GM18517 (cell line): Measurements from ENCODE around the gene KCNIP3.

ENCODE experiments used
- ATAC-seq: cut with Tn5 transposase; IDR thresholded peaks from one replicate; pipeline ENCODE4 v1.9.1; 2021; ENCODE audit warnings: mild to moderate bottlenecking, moderate library complexity; ENCODE audit not compliant: unreplicated experiment

Gene KCNIP3

DNA sequence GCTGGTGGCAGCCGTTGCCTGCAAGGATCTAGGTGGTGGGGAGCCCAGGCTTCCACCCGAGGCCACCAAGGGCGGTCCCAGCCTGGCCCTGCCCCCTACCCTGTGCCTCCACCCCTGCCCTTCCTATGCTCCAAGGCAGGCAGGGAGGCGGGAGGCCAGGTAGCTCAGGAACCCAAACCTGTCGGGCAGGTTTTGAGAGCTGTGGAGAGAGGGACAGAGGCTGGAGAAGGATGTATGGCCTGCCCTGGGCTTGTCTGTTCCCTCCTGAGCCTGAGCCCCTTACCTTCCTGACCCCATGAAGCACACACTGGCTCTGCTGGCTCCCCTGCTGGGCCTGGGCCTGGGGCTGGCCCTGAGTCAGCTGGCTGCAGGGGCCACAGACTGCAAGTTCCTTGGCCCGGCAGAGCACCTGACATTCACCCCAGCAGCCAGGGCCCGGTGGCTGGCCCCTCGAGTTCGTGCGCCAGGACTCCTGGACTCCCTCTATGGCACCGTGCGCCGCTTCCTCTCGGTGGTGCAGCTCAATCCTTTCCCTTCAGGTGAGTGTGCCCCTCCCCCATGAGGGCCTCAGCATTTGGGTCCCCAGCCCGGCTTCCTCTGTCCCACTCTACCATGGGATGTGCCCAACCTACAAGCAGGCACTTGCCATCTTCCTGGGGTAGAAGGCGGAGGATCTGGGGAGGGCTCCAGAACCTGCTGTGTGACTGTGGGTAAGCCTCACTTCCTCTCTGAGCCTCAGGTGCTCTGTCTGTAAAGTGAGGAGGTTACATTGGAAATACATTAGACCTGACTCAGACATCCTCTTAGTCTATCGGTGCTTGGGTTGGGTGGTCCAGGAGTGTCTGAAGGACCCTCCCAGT lies 22.6 kb upstream of the KCNIP3 start, which contains the start of gene PROM2:
Gene PROM2 (plus strand): TSS at position 159 of the 860 bp plus-strand sequence. CDS start 137 bp downstream, at position 296.
- ATAC-seq, result no peak

DNA sequence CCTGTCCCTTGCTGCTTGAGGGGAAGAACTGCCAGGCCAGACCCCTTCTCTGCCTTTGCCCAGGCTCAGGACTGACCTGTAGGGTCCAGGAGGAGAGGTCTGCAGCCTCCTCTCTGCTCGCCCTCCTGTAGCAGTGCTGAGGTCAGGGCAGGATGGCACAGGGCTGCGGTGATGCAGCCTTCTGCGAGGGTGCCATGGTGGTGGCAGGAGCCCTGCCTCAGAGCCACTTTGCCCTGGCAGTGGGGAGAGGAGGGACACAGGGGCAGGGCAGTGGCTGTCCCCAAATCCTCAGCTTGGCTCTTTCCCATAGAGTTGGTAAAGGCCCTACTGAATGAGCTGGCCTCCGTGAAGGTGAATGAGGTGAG lies 22.0 kb upstream of the KCNIP3 start:
- no peak for ATAC-seq

- no peak for ATAC-seq
Observed at GRCh38 chr2:95275601-95276243, 21.4 kb upstream of the KCNIP3 start.

DNA sequence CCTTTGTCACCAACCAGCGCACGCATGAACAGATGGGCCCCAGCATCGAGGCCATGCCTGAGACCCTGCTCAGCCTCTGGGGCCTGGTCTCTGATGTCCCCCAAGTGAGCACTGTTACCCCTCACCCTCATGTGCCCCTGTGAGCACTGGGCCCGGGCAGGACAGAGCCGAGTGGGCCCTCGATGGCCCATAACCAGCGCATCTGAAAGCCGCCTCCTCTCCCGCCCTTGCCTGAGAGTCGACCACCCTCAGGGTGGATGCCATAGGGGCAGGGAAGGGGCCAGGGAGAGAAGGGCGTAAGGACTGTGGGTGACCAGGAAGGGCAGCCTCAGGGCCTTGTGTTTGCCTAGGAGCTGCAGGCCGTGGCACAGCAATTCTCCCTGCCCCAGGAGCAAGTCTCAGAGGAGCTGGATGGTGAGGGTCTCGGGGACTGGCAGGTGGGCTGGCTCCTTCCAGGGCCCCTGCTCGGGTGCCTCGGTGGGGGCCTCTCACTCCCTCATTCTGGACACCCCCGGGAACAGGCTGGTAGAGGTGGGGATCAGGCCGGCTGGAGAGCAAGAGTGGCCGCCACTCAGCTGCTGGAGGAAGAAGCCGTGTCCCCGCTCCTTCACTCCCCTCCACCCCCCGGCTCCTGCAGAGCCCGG lies 20.8 kb upstream of the KCNIP3 start:
- ATAC-seq, result no peak

GRCh38 chr2:95276888-95277245 lies 20.3 kb upstream of the KCNIP3 start:
- no peak for ATAC-seq

DNA sequence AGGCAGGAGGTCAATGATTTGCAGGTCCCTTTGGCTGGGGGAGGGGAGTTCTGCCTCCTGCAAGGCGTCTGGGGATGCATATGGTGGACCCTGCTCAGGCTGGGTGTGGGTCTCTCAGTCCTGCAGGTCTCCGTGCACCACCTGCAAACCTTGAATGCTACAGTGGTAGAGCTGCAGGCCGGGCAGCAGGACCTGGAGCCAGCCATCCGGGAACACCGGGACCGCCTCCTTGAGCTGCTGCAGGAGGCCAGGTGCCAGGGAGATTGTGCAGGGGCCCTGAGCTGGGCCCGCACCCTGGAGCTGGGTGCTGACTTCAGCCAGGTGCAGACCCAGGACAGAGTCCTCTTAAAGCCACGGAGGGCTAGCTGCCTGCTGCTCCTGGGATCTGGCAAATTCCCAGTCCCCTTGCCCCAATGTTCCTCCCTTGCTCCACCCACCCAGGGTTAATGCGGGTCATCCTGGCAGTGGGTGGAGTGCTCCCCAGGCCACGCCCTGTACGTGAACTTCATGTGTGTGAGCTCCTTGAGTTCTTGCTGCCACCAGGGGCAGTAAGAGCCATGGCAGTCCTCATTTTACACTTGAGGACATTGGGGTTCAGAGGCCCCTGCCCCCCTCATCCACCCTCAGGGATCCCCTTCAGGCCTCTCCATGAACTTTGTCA lies 19.8 kb upstream of the KCNIP3 start:
- no peak for ATAC-seq

- ATAC-seq, result no peak
Observed at GRCh38 chr2:95278051-95278471, 19.1 kb upstream of the KCNIP3 start.

DNA sequence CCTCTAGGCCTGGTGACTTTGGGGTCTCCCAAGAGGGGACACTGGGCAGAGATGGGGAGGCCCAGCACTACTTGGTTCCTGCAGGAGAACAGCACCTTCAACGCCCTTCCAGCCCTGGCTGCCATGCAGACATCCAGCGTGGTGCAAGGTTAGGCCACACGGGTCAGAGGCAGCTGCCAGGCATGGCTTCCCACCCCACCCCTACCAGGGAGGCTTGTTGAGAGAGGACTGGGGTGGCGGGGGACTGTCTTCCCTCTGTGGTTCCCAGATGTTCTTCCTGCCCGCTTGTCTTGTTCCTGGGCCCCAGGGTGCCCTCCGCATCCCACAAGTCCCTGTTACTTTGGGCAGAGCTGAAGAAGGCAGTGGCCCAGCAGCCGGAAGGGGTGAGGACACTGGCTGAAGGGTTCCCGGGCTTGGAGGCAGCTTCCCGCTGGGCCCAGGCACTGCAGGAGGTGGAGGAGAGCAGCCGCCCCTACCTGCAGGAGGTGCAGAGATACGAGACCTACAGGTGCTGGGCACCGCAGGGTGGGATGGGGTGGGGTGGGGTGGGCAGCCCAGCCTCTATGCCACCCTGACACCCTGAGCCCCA lies 18.4 kb upstream of the KCNIP3 start:
- ATAC-seq, result no peak

DNA sequence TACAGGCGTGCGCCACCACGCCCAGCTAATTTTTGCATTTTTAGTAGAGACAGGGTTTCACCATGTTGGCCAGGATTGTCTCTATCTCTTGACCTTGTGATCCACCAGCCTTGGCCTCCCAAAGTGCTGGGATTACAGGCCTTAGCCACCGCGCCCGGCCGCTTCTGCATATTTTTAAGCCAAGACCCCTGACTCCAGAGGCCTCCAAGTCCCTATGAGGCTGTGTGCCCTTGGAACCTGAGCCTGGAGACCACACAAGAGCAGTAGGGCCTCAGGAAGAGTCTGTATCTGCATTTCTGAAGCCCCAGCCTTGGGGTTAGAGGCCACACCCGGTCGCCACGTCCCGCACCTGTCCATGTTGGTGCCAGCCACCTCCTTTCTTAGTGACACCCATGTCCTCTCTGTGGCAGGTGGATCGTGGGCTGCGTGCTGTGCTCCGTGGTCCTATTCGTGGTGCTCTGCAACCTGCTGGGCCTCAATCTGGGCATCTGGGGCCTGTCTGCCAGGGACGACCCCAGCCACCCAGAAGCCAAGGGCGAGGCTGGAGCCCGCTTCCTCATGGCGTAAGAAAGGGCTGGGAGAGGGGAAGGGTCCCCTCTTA lies 17.6 kb upstream of the KCNIP3 start:
- no peak for ATAC-seq

- no peak for ATAC-seq
Observed at GRCh38 chr2:95281071-95281470, 16.1 kb upstream of the KCNIP3 start.

GRCh38 chr2:95281786-95282185 lies 15.4 kb upstream of the KCNIP3 start:
- no peak for ATAC-seq

DNA sequence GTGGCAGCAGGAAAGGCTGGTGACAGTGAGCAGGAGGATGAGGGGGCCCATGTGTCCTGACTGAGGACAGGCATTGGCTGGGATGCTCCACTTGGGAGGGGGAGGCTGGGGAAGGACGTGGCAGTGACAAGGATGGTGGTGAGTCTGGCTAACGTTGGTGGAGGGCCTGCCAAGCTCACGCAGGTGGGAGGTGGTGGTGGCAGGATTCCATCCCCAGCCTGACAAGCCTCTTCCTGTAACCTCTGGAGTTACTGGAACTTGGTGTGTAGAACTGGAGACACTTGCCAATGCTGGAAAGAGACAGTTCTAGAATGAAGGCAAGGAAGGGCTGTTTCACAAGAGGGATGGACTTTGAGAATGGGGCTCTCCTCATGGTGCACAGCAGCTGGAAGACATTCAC lies 14.7 kb upstream of the KCNIP3 start:
- no peak for ATAC-seq

DNA sequence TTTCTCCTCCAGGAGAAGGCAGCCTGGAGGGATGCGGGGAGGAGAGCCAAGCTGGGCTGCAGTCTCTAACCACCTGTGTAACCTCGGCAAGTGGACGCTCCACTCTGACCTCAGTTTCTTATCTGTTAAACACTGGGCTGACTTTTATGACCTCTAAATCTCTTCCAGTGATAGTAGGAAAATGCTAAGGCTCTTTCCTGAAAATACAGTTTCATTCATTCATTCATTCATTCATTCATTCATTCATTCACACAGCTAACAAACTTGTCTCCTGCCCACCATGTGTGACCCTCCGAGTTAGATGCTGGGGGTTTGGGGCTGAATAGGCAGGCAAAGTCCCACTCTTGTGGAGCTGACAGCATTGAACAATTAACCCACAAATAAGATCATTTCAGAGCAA lies 13.6 kb upstream of the KCNIP3 start:
- no peak for ATAC-seq

DNA sequence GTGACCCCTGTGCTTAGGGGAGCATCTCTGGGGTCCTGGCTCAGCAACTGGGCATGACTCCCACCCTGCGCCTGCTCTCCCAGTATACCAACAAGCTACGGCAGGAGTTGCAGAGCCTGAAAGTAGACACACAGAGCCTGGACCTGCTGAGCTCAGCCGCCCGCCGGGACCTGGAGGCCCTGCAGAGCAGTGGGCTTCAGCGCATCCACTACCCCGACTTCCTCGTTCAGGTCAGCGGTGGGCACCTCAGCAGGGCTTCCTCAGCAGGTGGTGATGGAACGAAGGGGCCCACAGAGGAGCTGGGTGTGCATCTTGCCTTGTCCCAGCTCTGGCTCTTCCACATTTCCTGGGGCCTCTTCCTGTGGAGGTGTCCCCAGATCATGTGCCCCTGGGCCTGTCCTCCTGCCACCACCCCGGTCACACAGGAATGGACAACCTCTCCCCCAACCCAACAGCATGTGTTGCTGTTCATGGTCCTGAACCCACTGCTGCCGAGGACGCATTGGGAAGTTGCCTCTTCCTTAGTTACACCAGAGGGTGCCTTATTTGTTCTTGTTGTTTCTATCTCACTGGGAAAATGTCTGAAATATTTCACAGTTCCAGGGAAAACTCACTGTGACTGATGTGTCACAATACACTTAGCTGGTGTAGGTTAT lies 12.1 kb upstream of the KCNIP3 start:
- no peak for ATAC-seq

GRCh38 chr2:95285542-95285932 lies 11.6 kb upstream of the KCNIP3 start:
- no peak for ATAC-seq

- ATAC-seq, result no peak
Observed at GRCh38 chr2:95287336-95287735, 9.8 kb upstream of the KCNIP3 start.

DNA sequence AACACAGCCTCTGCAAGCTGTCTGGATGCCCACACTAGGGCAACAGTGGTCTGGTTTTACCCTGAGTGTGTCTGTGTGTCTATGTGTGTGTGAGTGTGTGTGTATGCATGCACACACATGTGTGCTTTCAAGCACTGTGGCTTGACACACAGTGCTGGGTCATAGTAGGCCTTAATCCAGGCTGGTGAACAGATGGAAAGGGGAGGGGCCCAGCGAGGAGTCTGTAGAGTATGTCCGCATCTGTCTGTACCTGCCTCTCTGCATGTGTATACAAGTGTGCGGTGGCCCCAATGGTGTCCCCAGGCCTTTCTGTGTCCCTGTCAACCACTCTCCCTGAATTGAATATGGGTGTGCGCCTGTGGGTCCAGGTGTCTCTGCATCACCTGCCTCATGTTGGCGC lies 9.3 kb upstream of the KCNIP3 start:
- ATAC-seq, result no peak

DNA sequence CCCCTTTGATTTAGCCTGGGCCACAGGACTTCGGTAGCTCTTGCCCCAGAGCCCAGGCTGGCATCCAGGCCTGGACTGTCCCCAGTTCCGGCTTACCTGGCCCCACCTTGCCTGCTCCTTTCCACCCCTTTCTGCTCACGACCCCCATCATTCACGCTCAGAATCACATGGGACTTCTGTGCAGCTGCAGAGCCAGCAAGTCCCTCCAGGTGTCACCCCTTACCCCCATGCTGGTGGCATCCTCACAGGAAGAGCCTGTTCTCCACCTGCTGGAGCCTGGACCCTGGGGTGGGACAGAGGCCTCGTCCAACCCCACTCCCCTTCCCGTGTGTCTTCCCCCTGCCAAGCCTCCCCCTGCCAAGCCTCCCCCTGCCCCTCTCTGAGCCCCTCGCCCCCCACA lies 7.9 kb upstream of the KCNIP3 start:
- ATAC-seq, result no peak

- ATAC-seq, result no peak
Observed at GRCh38 chr2:95291222-95291621, 5.9 kb upstream of the KCNIP3 start.

DNA sequence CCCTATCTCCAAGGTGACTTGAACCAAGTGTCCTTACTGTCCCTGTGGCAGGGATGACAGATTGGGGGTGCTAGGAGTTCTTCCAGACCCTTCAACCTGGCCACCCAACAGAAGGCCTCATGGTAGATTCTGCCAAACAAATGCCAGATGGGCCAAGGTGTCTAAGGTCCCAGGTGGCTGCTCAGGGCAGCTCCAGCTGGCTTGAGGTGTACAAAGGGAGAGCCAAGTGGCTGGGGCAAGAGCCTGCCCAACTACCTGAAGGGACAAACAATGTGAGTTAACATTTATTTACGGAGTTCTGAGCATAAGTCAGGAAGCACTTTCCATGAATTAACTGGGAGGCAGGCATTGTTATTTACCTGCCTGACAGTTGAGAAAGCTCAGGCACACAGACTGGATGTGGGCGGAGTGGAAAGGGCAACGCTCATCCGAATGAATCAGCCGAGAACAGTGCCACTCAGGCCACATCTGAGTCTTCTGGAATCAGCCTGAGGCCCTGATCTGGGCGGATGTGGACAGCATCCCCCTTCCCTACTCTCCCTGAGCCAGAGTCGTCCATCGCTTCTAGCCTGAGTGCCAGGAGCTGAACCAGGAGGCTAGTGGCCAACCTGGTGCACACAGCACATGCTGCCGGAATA lies 4.4 kb upstream of the KCNIP3 start:
- no peak for ATAC-seq
